Endothelial cell of umbilical vein (primary cell): ENCODE measurements around the gene ARID1B. TPM values are rescaled to one million over a fixed set of nuclear protein-coding genes. Genes with fewer than 3 reads are reported as not detected.

ENCODE experiments used
- BruUV-seq: library from RNA; stranded (reverse); fragments of 400-500 nt; replicated peaks from 2 replicates; lab custom pipeline; 2021; lab: Mats Ljungman, UMichigan
- CTCF ChIA-PET: fragments of 300-600, 350-600 bp; sonication (Branson Sonifier 250); formaldehyde crosslinking; loops from one replicate; lab custom pipeline; 2021; ENCODE audit warnings: antibody characterized with exemption, inconsistent platforms; lab: Charles Lee
- POLR2A ChIA-PET: fragments of 300-600, 350-600 bp; sonication (Branson Sonifier 250); formaldehyde crosslinking; loops from one replicate; lab custom pipeline; 2021; ENCODE audit warnings: antibody characterized with exemption, inconsistent platforms; lab: Charles Lee
- DNase-seq: peaks from one replicate; pipeline ENCODE4 v3.0.0-alpha.2; 2011; ENCODE audit warnings: low read depth, low spot score
- FAIRE-seq: peaks from 2 replicates; lab custom pipeline; 2011; peaks lifted over from hg19 to GRCh38; lab: Jason Lieb, UNC
- H2AFZ ChIP-seq: 2 replicates; pipeline ENCODE4 v1.6.0; 2012; ENCODE audit warnings: low read depth, low read length, control low read depth, inconsistent platforms
- H3K27ac ChIP-seq: 2 replicates; pipeline ENCODE4 v1.5.1; 2011; ENCODE audit warnings: low read depth, mild to moderate bottlenecking, control low read depth, low read length, moderate library complexity; ENCODE audit not compliant: insufficient read depth
- H3K27me3 ChIP-seq, 2 experiments: 2 replicates each; pipeline versions ENCODE4 v1.6.0 to v1.6.1; 2011; ENCODE audit warnings: low read length in 2 of 2, mixed read lengths in 1 of 2; ENCODE audit not compliant: control insufficient read depth in 2 of 2, insufficient read depth in 2 of 2
- H3K36me3 ChIP-seq, 2 experiments: 2 replicates in 1 of 2; 3 replicates in 1 of 2; pipeline ENCODE4 v1.5.1; 2011; ENCODE audit warnings: low read length in 2 of 2, mild to moderate bottlenecking in 1 of 2, moderate library complexity in 1 of 2; ENCODE audit not compliant: control insufficient read depth in 2 of 2, insufficient read depth in 2 of 2; ENCODE audit errors: extremely low read depth in 1 of 2
- H3K4me1 ChIP-seq: 3 replicates; pipeline ENCODE4 v1.5.1; 2011; ENCODE audit warnings: mild to moderate bottlenecking, low read length; ENCODE audit not compliant: control insufficient read depth, insufficient read depth; ENCODE audit errors: extremely low read depth
- H3K4me2 ChIP-seq: 2 replicates; pipeline ENCODE4 v1.6.1; 2011; ENCODE audit warnings: low read length, control low read depth, mixed read lengths; ENCODE audit not compliant: insufficient read depth
- H3K4me3 ChIP-seq, 3 experiments: fragments of 200-600 bp in 1 of 3; sonication (generic), shearing (Covaris generic) in 1 of 3; replicated peaks in 1 of 3; 2 replicates each; pipeline ENCODE4 v1.5.1; 2011 to 2016; ENCODE audit warnings: control low read depth in 3 of 3, low read length in 3 of 3, mild to moderate bottlenecking in 2 of 3, inconsistent platforms in 1 of 3, low read depth in 1 of 3, moderate library complexity in 1 of 3; ENCODE audit not compliant: insufficient read depth in 1 of 3
- H3K79me2 ChIP-seq: 2 replicates; pipeline ENCODE4 v1.6.0; 2012; ENCODE audit warnings: low read length, inconsistent platforms; ENCODE audit not compliant: control insufficient read depth, insufficient read depth
- H3K9ac ChIP-seq: replicated peaks from 2 replicates; pipeline ENCODE3; 2011; ENCODE audit warnings: low read length, control low read depth; ENCODE audit not compliant: insufficient read depth; ENCODE audit errors: extremely low read depth
- H3K9me1 ChIP-seq: replicated peaks from 3 replicates; pipeline ENCODE4 v1.6.0; 2011; ENCODE audit warnings: mild to moderate bottlenecking, low read length; ENCODE audit not compliant: control insufficient read depth, insufficient read depth; ENCODE audit errors: extremely low read depth
- H3K9me3 ChIP-seq: replicated peaks from 2 replicates; pipeline ENCODE4 v1.5.1; 2012; ENCODE audit warnings: low read length, inconsistent platforms; ENCODE audit not compliant: control insufficient read depth, insufficient read depth
- H4K20me1 ChIP-seq: replicated peaks from 2 replicates; pipeline ENCODE3; 2011; ENCODE audit warnings: mild to moderate bottlenecking, low read length; ENCODE audit not compliant: control insufficient read depth, insufficient read depth; ENCODE audit errors: extremely low read depth
- CTCF ChIP-seq, 2 donors: IDR thresholded peaks; 1 replicate in 1 of 2; 2 replicates in 1 of 2; pipeline ENCODE4 v1.5.1; 2011; ENCODE audit warnings: low read length in 2 of 2, mild to moderate bottlenecking in 2 of 2, moderate library complexity in 2 of 2, control low read depth in 1 of 2, inconsistent platforms in 1 of 2, low read depth in 1 of 2; ENCODE audit not compliant: insufficient read depth in 1 of 2; ENCODE audit errors: extremely low read depth in 1 of 2
- EZH2 ChIP-seq: IDR thresholded peaks from 2 replicates; pipeline ENCODE4 v1.6.1; 2012; ENCODE audit warnings: borderline replicate concordance, low read depth, mild to moderate bottlenecking, moderate library complexity, low read length, inconsistent platforms; ENCODE audit not compliant: severe bottlenecking
- FOS ChIP-seq: IDR thresholded peaks from 2 replicates; pipeline ENCODE4 v1.6.1; 2011; ENCODE audit warnings: mild to moderate bottlenecking, low read length, moderate library complexity, borderline replicate concordance; ENCODE audit not compliant: insufficient read depth
- GATA2 ChIP-seq: IDR thresholded peaks from 2 replicates; pipeline ENCODE4 v1.7.0; 2011; ENCODE audit warnings: low read depth, mild to moderate bottlenecking, moderate library complexity, mixed read lengths, low read length; ENCODE audit not compliant: insufficient read length, insufficient read depth
- JUN ChIP-seq: IDR thresholded peaks from 2 replicates; pipeline ENCODE4 v1.6.1; 2011; ENCODE audit warnings: borderline replicate concordance, low read depth; ENCODE audit not compliant: insufficient read length, insufficient read depth
- MAX ChIP-seq: IDR thresholded peaks from 2 replicates; pipeline ENCODE4 v1.6.1; 2011; ENCODE audit not compliant: insufficient read depth, insufficient read length
- MYC ChIP-seq: IDR thresholded peaks from one replicate; pipeline ENCODE4 v1.6.1; 2011; ENCODE audit warnings: mild to moderate bottlenecking, low read depth, low read length
- POLR2A ChIP-seq: IDR thresholded peaks from 2 replicates; pipeline ENCODE4 v1.6.1; 2012; ENCODE audit warnings: low read depth, mild to moderate bottlenecking, control low read depth, low read length
- POLR2AphosphoS5 ChIP-seq: IDR thresholded peaks from 2 replicates; pipeline ENCODE4 v1.6.1; 2012; ENCODE audit warnings: low read depth, mild to moderate bottlenecking, control low read depth, low read length, moderate library complexity; ENCODE audit not compliant: insufficient read depth
- dilution Hi-C: fragments of 300-500 bp; cut with MboI; formaldehyde crosslinking; loops from one replicate; pipeline ENCODE4 v1.15.0; 2019; ENCODE audit warnings: low sequenced_read_pairs; ENCODE audit not compliant: extremely low pct_ligation_motif_present
- intact Hi-C: fragments of 100-400 bp; cut with micrococcal nuclease; formaldehyde crosslinking; loops from one replicate; pipeline ENCODE4 v1.10.0; 2022
- polyA plus RNA-seq, 4 experiments: library from polyadenylated mRNA; depleted of rRNA in 3 of 4; stranded (reverse) in 3 of 4; unstranded in 1 of 4; fragments of >200 nt; gene quantifications; 2 replicates each; pipeline versions ENCODE4 v1.2.1 to v1.2.3, GENCODE V29; 2011 to 2012; ENCODE audit warnings: missing spikeins in 1 of 4
- total RNA-seq: library from RNA; stranded (reverse); gene quantifications from 2 replicates; pipeline ENCODE4 v1.2.3, GENCODE V29; 2021

ARID1B gene
- total and polyA plus RNA-seq, 2 donors (not counting 3 experiments of a cell fraction or from before 2014, with no cell fraction given) = 21.8 to 89.5 TPM

GRCh38 chr6:156934069-156934460, 156.9 kb downstream of the ARID1B start:
- FAIRE-seq (no peak), DNase-seq (no peak)
- Histone ChIP-seq H3K4me2 (no peak overlapping the region), H3K9ac (no peak overlapping the region), H2AFZ (no peak overlapping the region), H3K27me3 (no peaks in the 10 kb centered on the region), H3K9me1 (no peaks in the 10 kb centered on the region), H3K27ac (no peak overlapping the region), H4K20me1 (peaks cover 8% of the 10 kb centered on the region), H3K36me3 (no peaks in the 10 kb centered on the region), H3K4me1 (no peaks in the 10 kb centered on the region), H3K4me3 (no peak overlapping the region), H3K9me3 (no peaks in the 10 kb centered on the region), H3K79me2 (peaks cover 37% of the 10 kb centered on the region)
- POLR2A ChIA-PET = no interaction called here
- CTCF ChIA-PET = no interaction called here
- intact Hi-C loops (loop anchor here (5.0 kb wide), 2 partner anchors 372 to 1617 kb away; no protein-coding TSS in a partner anchor), dilution Hi-C loops (no loop called here)
- BruUV-seq = no TSS peak
- TF ChIP-seq MAX (no peak), FOS (no peak), POLR2AphosphoS5 (no peak)

- ChIA-PET POLR2A (no interaction called here), CTCF (no interaction called here)
- no peaks in the 10 kb centered on the region for H3K9me1 ChIP-seq
- BruUV-seq = no TSS peak
- no peak for TF ChIP-seq GATA2
- no peak for TF ChIP-seq POLR2AphosphoS5
- TF ChIP-seq CTCF (IDR thresholded peaks at IDR 0.05; ENCODE audit: extremely low read depth in 1 of 2, insufficient read depth in 1 of 2, low read depth in 1 of 2, low read length in 2 of 2) = no peak
- TF ChIP-seq EZH2 = no peak
- TF ChIP-seq MAX = no peak
- TF ChIP-seq FOS = no peak
- no peak for TF ChIP-seq MYC
- no peak for TF ChIP-seq JUN
- no peak for TF ChIP-seq POLR2A
- no peak overlapping the region for H2AFZ ChIP-seq
- dilution Hi-C loops = no loop called here
- H3K4me2 ChIP-seq = no peak overlapping the region
- no peaks in the 10 kb centered on the region for H3K27me3 ChIP-seq
- no peak for FAIRE-seq
- intact Hi-C loops = loop anchor here (5.0 kb wide), 2 partner anchors 373 to 1618 kb away; no protein-coding TSS in a partner anchor
- no peaks in the 10 kb centered on the region for H3K4me1 ChIP-seq
- H3K27ac ChIP-seq = no peak overlapping the region
- H3K9me3 ChIP-seq = no peaks in the 10 kb centered on the region
- H3K79me2 ChIP-seq = peaks cover 40% of the 10 kb centered on the region
- H3K9ac ChIP-seq = no peak overlapping the region
- DNase-seq = no peak
- H4K20me1 ChIP-seq = peaks cover 8% of the 10 kb centered on the region
- no peaks in the 10 kb centered on the region for H3K36me3 ChIP-seq
- H3K4me3 ChIP-seq = no peak overlapping the region
These were observed 157.8 kb downstream of the ARID1B start for GRCh38 chr6:156935000-156935399.
